ENCODE measurements around the gene LAMC1. TPM values are rescaled to one million over a fixed set of nuclear protein-coding genes. Genes with fewer than 3 reads are reported as not detected.

Gene LAMC1
- total and polyA plus RNA-seq, 5 donors from 2014 or later: 1.1 TPM; not detected in 4

GRCh38 chr1:183044893-183045649, 21.9 kb downstream of the LAMC1 start:
- ATAC-seq (ENCODE audit: low read depth in 2 of 2): no peak
- H3K9me3 Mint-ChIP-seq: peaks cover 0 to 2% (median 0%) of the 10 kb centered on the region in 7 donors
- H3K36me3 ChIP-seq (ENCODE audit: control insufficient read depth, insufficient read depth, low read length): no peaks in the 10 kb centered on the region
- H3K27me3 ChIP-seq (ENCODE audit: control insufficient read depth, insufficient read depth, low read length): peaks cover 4% of the 10 kb centered on the region
- H3K27ac Mint-ChIP-seq: peak overlapping the region in 1 of 3 donors; percentile 16
- no peak overlapping the region for H3K4me3 Mint-ChIP-seq
- peaks cover 0 to 5% (median 2%) of the 10 kb centered on the region in 4 donors for H3K4me1 Mint-ChIP-seq
- no peak overlapping the region for H3K27ac ChIP-seq (ENCODE audit: insufficient read depth, low read length, poor library complexity, severe bottlenecking)
- H3K27me3 Mint-ChIP-seq: peaks cover 48% of the 10 kb centered on the region
- no peak overlapping the region for H3K4me3 ChIP-seq (ENCODE audit: low read depth, low read length)
- no peaks in the 10 kb centered on the region for H3K9me3 ChIP-seq (ENCODE audit: control insufficient read depth in 2 of 2, low read length in 2 of 2)
- no peaks in the 10 kb centered on the region for H3K36me3 Mint-ChIP-seq
- no peak for DNase-seq
- peaks cover 3% of the 10 kb centered on the region for H3K4me1 ChIP-seq (ENCODE audit: control insufficient read depth, insufficient read depth, low read length, poor library complexity, severe bottlenecking)

- peaks cover 0 to 8% (median 2%) of the 10 kb centered on the region in 4 donors for H3K4me1 Mint-ChIP-seq
- Histone ChIP-seq H3K27me3 (ENCODE audit: control insufficient read depth, insufficient read depth, low read length) (peaks cover 4% of the 10 kb centered on the region), H3K36me3 (ENCODE audit: control insufficient read depth, insufficient read depth, low read length) (no peaks in the 10 kb centered on the region), H3K9me3 (ENCODE audit: control insufficient read depth in 2 of 2, low read length in 2 of 2) (no peaks in the 10 kb centered on the region), H3K27ac (ENCODE audit: insufficient read depth, low read length, poor library complexity, severe bottlenecking) (no peak overlapping the region), H3K4me1 (ENCODE audit: control insufficient read depth, insufficient read depth, low read length, poor library complexity, severe bottlenecking) (peaks cover 3% of the 10 kb centered on the region), H3K4me3 (ENCODE audit: low read depth, low read length) (no peak overlapping the region)
- peaks cover 32% of the 10 kb centered on the region for H3K27me3 Mint-ChIP-seq
- ATAC-seq (ENCODE audit: low read depth in 2 of 2) (peak; percentile 37 to 44), DNase-seq (peak in 1 of 3 donors; percentile 59)
- H3K9me3 Mint-ChIP-seq: peaks cover 0 to 2% (median 0%) of the 10 kb centered on the region in 7 donors
- no peaks in the 10 kb centered on the region for H3K36me3 Mint-ChIP-seq
- H3K4me3 Mint-ChIP-seq: no peak overlapping the region
- H3K27ac Mint-ChIP-seq: no peak overlapping the region
Measured at GRCh38 chr1:183048087-183049085, 25.2 kb downstream of the LAMC1 start.

- no peak for ATAC-seq (ENCODE audit: low read depth in 2 of 2)
- Mint-ChIP-seq H3K9me3 (peaks cover 0 to 2% (median 0%) of the 10 kb centered on the region in 7 donors), H3K4me1 (peaks cover 0 to 8% (median 2%) of the 10 kb centered on the region in 4 donors), H3K27ac (no peak overlapping the region), H3K27me3 (peaks cover 22% of the 10 kb centered on the region), H3K36me3 (no peaks in the 10 kb centered on the region), H3K4me3 (no peak overlapping the region)
- DNase-seq: no peak
- peaks cover 3% of the 10 kb centered on the region for H3K4me1 ChIP-seq (ENCODE audit: control insufficient read depth, insufficient read depth, low read length, poor library complexity, severe bottlenecking)
- H3K4me3 ChIP-seq (ENCODE audit: low read depth, low read length): no peak overlapping the region
- peaks cover 1% of the 10 kb centered on the region for H3K27me3 ChIP-seq (ENCODE audit: control insufficient read depth, insufficient read depth, low read length)
- no peak overlapping the region for H3K27ac ChIP-seq (ENCODE audit: insufficient read depth, low read length, poor library complexity, severe bottlenecking)
- H3K36me3 ChIP-seq (ENCODE audit: control insufficient read depth, insufficient read depth, low read length): no peaks in the 10 kb centered on the region
- no peaks in the 10 kb centered on the region for H3K9me3 ChIP-seq (ENCODE audit: control insufficient read depth in 2 of 2, low read length in 2 of 2)
Measured at GRCh38 chr1:183051546-183051945, 28.3 kb downstream of the LAMC1 start.

- no peak overlapping the region for H3K4me3 ChIP-seq (ENCODE audit: low read depth, low read length)
- no peak overlapping the region for H3K27ac ChIP-seq (ENCODE audit: insufficient read depth, low read length, poor library complexity, severe bottlenecking)
- H3K9me3 ChIP-seq (ENCODE audit: control insufficient read depth in 2 of 2, low read length in 2 of 2): no peaks in the 10 kb centered on the region
- peaks cover 0 to 2% (median 0%) of the 10 kb centered on the region in 7 donors for H3K9me3 Mint-ChIP-seq
- no peak for ATAC-seq (ENCODE audit: low read depth in 2 of 2)
- peaks cover 3% of the 10 kb centered on the region for H3K27me3 ChIP-seq (ENCODE audit: control insufficient read depth, insufficient read depth, low read length)
- no peak overlapping the region for H3K4me3 Mint-ChIP-seq
- H3K27ac Mint-ChIP-seq: no peak overlapping the region
- no peaks in the 10 kb centered on the region for H3K36me3 ChIP-seq (ENCODE audit: control insufficient read depth, insufficient read depth, low read length)
- H3K4me1 Mint-ChIP-seq: peaks cover 0 to 8% (median 2%) of the 10 kb centered on the region in 4 donors
- peaks cover 22% of the 10 kb centered on the region for H3K27me3 Mint-ChIP-seq
- no peak for DNase-seq
- H3K4me1 ChIP-seq (ENCODE audit: control insufficient read depth, insufficient read depth, low read length, poor library complexity, severe bottlenecking): peaks cover 3% of the 10 kb centered on the region
- H3K36me3 Mint-ChIP-seq: no peaks in the 10 kb centered on the region
Measured at GRCh38 chr1:183052861-183053260, 29.6 kb downstream of the LAMC1 start.

- Mint-ChIP-seq H3K4me3 (no peak overlapping the region), H3K27me3 (peaks cover 5% of the 10 kb centered on the region), H3K36me3 (no peaks in the 10 kb centered on the region), H3K27ac (no peak overlapping the region), H3K9me3 (no peaks in the 10 kb centered on the region), H3K4me1 (no peaks in the 10 kb centered on the region)
- H3K4me3 ChIP-seq (ENCODE audit: low read depth, low read length): no peak overlapping the region
- no peak for DNase-seq
- peaks cover 3% of the 10 kb centered on the region for H3K27me3 ChIP-seq (ENCODE audit: control insufficient read depth, insufficient read depth, low read length)
- H3K36me3 ChIP-seq (ENCODE audit: control insufficient read depth, insufficient read depth, low read length): no peaks in the 10 kb centered on the region
- ATAC-seq (ENCODE audit: low read depth in 2 of 2): no peak
- no peaks in the 10 kb centered on the region for H3K4me1 ChIP-seq (ENCODE audit: control insufficient read depth, insufficient read depth, low read length, poor library complexity, severe bottlenecking)
- no peak overlapping the region for H3K27ac ChIP-seq (ENCODE audit: insufficient read depth, low read length, poor library complexity, severe bottlenecking)
- no peaks in the 10 kb centered on the region for H3K9me3 ChIP-seq (ENCODE audit: control insufficient read depth in 2 of 2, low read length in 2 of 2)
Measured at GRCh38 chr1:183058851-183059502, 35.8 kb downstream of the LAMC1 start.

- peaks cover 3% of the 10 kb centered on the region for H3K27me3 ChIP-seq (ENCODE audit: control insufficient read depth, insufficient read depth, low read length)
- H3K4me1 ChIP-seq (ENCODE audit: control insufficient read depth, insufficient read depth, low read length, poor library complexity, severe bottlenecking): no peaks in the 10 kb centered on the region
- no peak overlapping the region for H3K27ac Mint-ChIP-seq
- no peak overlapping the region for H3K4me3 ChIP-seq (ENCODE audit: low read depth, low read length)
- peaks cover 0 to 2% (median 0%) of the 10 kb centered on the region in 7 donors for H3K9me3 Mint-ChIP-seq
- H3K9me3 ChIP-seq (ENCODE audit: control insufficient read depth in 2 of 2, low read length in 2 of 2): no peaks in the 10 kb centered on the region
- H3K4me1 Mint-ChIP-seq: no peaks in the 10 kb centered on the region
- peaks cover 5% of the 10 kb centered on the region for H3K27me3 Mint-ChIP-seq
- no peaks in the 10 kb centered on the region for H3K36me3 ChIP-seq (ENCODE audit: control insufficient read depth, insufficient read depth, low read length)
- DNase-seq (no peak), ATAC-seq (ENCODE audit: low read depth in 2 of 2) (no peak)
- no peak overlapping the region for H3K4me3 Mint-ChIP-seq
- no peak overlapping the region for H3K27ac ChIP-seq (ENCODE audit: insufficient read depth, low read length, poor library complexity, severe bottlenecking)
- H3K36me3 Mint-ChIP-seq: no peaks in the 10 kb centered on the region
Measured at GRCh38 chr1:183061194-183061593, 38.0 kb downstream of the LAMC1 start.

GRCh38 chr1:183063349-183063748, 40.1 kb downstream of the LAMC1 start:
- H3K27ac ChIP-seq (ENCODE audit: insufficient read depth, low read length, poor library complexity, severe bottlenecking): no peak overlapping the region
- no peak overlapping the region for H3K27ac Mint-ChIP-seq
- H3K9me3 Mint-ChIP-seq: peaks cover 0 to 3% (median 0%) of the 10 kb centered on the region in 7 donors

More at GRCh38 chr1:183063349-183063748, 40.1 kb downstream of the LAMC1 start:
- H3K9me3 ChIP-seq (ENCODE audit: control insufficient read depth in 2 of 2, low read length in 2 of 2): no peaks in the 10 kb centered on the region
- no peak overlapping the region for H3K4me3 ChIP-seq (ENCODE audit: low read depth, low read length)
- H3K4me1 ChIP-seq (ENCODE audit: control insufficient read depth, insufficient read depth, low read length, poor library complexity, severe bottlenecking): no peaks in the 10 kb centered on the region
- Mint-ChIP-seq H3K4me1 (no peaks in the 10 kb centered on the region), H3K27me3 (peaks cover 5% of the 10 kb centered on the region), H3K4me3 (no peak overlapping the region), H3K36me3 (no peaks in the 10 kb centered on the region)
- no peaks in the 10 kb centered on the region for H3K27me3 ChIP-seq (ENCODE audit: control insufficient read depth, insufficient read depth, low read length)
- DNase-seq (no peak), ATAC-seq (ENCODE audit: low read depth in 2 of 2) (no peak)
- no peaks in the 10 kb centered on the region for H3K36me3 ChIP-seq (ENCODE audit: control insufficient read depth, insufficient read depth, low read length)
